T1000 (cell line): Measurements from ENCODE around the gene CSMD2.

Source experiments
- DNase-seq: peaks from one replicate; lab custom pipeline; 2025; ENCODE audit warnings: mixed read lengths; lab: John Stamatoyannopoulos, UW

CSMD2 gene

DNA sequence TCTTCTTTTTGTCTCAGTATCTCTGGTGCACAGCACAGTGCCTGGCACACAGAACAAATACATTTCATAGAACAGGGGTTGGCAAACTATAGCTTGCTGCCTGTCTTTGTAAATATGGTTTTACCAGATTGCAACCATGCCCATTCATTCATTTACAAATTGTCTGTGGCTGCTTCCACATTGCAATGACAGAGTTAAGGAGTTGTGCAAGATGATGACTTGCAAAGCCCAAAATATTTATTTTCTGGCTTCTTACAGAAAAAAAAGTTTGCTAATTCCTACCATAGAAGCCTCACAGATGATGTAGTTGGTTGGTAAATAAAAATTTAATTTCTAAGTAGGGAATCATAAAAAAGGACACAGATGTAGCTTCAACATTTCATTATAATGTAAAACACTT is 312.3 kb downstream of the CSMD2 start:
- DNase-seq: no peak

DNA sequence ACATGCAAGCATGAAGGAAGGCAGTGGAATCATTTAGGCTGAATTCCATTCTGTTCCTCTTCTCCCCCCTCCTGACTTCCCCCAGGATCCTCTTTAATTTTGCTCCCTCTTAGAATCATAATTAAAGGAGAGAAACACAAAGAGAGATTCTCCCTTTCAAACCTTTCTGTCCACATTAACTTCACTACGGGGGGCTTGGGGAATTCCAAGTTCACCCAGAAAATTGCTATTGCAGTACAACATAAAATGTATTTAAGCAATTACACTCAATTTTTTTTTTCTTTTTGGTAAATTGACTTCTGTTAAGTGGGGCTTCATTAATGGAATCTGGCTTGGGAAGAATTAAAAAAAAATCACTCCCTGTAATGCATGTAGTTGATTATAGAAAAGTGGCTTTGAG is 314.5 kb downstream of the CSMD2 start:
- no peak for DNase-seq

DNA sequence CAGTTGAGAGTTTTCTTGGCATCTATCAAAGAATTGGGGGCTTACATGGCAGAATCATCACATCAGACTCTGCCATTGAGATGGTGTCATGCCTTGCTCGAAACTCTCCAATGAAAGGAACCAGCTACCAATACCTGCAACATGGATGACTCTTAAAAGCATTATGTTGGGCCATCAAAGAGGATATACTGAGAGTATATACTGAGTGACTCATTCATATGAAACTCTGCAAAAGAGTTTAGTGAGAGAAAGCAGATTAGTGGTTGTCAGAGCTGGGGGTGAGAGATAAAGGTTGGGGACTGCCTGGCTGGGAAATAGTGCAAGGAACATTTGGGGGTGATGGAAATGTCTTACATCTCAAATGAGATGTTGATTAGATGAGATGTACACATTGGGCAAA is 315.8 kb downstream of the CSMD2 start:
- DNase-seq: no peak

DNA sequence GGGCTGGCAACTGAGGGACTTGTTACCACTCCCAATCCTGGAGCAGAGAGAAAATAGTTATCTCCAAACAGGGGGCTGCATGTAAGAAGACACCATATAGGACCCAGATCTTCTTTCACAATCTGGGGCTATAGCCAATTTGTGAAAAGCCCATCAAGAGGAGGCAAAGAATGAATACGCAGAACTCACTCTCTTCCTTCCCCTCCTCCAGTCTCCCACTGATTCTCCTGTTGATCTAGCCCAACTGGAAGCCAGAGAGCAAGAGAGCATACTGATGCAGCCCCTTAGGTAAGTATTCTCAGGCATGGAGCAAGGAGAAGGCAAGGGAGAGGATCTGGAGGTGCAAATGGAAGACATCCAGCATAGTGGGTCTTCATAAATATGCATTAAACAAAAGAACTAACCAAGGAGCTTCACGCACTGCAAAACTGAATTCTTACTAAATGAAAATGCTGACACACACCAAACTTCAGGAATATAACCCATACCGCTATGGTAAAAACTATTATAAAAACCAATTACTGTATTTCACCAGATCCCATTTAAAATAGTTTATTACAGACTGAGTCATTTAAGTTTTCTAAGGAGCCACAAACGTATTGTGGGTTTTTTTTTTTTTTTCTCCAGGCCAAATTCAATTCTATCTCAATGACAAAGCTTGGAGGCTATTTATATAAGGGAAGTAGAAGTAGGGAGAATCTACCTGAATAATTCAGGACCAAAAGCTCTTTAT is 316.7 kb downstream of the CSMD2 start:
- no peak for DNase-seq

DNA sequence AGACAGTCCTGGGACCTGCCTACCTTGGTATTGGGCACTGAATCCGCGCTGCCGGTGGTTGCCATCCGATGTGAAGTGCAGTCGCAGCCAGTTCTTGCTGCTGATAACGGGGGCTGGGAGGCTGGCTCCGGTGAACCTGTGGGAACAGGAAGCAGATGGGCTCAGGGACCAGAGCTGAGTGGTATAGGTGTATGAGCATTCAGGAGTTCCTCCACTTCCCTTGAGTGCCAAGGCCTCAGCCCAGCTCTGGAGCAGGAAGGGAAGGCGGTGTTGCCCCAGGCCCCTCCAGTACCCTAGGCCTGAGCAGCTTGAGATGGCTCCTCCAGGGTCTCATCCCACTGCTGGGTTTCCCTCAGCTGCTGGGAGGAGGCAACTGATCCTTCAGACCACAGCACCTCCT is 318.2 kb downstream of the CSMD2 start:
- no peak for DNase-seq

DNA sequence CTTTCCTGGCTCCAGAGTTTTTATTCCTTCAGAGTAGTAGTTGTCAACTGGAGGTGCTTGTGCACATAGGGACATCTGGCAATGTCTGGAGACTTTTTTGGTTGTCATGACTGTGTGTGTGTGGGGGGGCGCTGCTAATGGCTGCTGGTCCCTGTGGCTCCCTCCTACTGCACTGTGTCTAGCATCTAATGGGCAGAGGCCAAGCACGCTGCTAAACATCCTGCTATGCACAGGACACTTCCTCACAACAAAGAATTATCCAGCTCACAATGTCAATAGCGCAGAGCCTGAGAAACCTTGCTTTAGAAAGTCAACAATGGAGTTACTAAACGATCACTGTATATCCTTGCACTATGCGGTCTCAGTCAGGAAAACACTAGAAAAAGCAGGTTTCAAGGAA is 320.9 kb downstream of the CSMD2 start:
- no peak for DNase-seq

DNA sequence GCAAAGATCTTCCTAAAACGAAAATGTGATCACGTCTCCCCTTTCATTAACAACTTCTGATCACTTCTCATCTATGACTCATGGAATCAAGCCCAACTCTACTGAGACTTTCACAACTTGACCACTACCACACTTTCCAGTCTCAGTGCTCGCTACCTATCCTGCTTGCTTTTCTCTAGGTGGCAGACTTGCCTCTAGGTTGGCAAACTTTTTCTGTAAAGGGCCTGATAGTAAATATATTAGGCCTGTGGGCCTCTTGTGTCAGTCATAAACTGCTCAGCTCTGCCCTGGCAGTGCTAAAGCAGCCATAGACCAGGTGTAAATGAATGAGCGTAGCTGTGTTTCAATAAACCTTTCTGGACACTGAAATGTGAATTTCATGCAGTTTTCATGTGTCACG is 322.7 kb downstream of the CSMD2 start:
- DNase-seq: no peak

DNA sequence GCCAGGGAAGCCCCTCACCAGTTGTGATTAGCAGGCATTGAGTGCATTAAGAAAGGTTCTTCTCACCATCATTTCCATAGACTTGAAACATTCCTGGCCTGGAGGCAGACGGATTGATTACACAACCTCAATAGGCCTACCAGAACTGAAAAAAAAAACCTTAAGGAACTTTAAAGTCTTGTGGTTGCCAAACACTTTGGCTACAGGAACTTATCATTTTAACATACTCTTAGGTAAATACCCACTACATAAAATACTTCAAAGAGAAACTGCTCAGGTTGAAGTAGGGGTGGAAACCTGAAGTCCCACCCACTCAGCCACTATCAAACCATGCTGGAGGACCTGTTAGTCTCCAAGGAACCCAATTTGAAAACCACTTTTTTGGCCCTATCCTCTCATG is 323.5 kb downstream of the CSMD2 start:
- DNase-seq: no peak

DNA sequence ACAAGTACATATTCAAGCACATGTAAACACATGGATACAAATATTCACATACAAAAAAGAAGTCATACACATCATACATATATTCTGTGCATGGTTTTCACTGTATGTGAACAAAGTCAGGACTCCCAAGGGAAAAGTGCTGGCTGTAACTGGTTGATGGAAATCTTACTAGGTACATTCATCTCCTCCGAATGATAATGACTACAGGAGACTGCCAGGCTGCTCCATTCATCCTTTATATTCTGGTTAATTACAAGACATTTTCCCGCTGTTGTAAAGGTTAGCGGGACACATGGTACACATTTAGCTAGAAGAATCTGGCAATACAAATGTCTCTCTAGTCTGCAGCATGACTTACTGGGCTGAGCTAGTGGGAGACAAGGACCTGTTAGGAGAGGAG is 327.4 kb downstream of the CSMD2 start:
- no peak for DNase-seq

DNA sequence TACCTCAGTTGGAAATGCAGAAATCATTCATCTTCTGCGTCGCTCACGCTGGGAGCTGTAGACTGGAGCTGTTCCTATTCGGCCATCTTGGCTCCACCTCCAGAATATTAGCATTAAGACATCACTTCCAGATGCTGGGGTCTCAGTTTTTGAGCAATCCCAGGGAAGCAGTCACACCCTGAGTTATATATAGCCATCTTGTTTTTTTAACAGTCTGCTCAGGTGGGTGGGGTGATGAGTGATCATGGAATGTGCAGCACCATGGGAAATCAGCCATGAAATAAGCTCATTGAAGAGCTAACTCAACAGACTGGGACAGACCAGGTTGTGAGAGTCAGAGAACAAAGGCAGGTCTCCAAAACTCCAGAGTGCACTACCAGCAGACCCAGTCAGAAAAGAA is 328.1 kb downstream of the CSMD2 start:
- DNase-seq: no peak

DNA sequence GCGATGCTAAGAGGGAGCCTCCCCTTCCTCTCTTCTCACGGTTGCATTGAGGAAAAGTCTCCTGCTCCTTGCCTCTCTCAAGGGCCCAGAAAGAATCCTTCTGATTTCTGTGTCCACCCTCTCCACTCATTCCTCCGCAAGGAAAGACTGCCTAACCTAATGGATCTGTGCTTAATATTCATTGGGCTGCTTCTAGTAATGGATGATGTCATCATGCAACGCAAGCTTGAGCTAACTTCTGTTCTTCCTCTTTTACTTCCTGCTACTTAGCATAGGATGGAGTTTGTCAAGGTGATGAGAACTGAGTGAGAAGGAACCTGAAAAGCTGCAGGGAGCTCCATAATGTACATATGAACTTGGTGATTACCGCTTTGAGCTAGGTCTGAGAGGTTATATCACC is 336.4 kb downstream of the CSMD2 start:
- no peak for DNase-seq

DNA sequence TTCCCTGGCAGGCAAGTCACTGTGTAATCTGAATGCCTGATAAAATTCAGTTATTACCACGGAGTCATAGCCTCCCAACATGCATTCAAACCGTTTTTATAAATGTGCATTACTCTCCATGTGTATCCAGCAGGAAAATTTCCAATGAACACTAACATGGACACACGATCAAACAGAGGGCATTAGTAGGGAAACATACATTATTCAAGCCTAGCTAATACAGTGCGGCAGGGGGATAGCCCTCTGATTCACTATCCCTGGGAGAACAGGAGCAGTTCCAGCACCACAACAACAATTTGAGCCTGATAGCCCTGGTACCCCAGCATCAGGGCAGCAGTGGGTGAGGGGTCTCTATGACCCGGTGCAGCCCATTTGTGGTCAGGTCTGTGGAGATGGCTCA is 337.0 kb downstream of the CSMD2 start:
- no peak for DNase-seq

DNA sequence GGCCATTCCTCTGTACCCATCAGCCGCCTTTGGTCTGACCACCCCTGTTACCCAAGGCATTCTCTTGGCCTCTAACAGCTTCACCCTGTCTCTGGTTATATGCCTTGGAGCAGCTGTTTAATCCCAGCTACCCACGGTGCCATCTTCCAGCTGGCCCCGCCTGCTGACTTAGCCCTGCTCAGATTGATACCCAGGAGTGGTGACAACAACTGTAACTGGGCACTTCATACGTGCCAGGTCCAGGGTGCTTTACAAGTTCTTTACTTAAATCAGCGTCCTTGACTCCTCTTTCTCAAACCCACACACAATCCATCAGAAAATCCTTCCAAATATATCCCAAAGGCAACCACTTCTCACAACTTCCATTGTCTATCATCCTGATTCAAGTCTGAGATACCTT is 338.3 kb downstream of the CSMD2 start:
- DNase-seq: no peak

DNA sequence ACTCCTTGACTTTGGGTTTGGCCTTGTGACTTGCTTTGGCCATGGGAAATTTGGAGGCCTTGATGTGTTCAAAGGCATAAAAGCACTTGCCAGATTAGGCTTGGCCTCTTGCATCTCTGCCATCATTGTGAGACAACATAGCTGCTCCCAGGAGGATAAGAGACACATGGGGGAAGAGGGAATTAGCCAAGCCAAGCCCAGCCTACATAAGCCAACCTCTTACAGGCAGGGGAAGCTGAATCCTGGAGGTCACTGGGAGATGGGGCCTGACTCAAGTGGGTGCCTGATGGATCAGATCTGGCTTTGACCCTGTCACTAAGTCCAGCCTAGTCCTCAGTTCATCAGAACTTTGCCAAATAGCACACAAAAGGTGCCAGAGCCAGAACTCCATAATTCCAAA is 338.7 kb downstream of the CSMD2 start:
- no peak for DNase-seq

DNA sequence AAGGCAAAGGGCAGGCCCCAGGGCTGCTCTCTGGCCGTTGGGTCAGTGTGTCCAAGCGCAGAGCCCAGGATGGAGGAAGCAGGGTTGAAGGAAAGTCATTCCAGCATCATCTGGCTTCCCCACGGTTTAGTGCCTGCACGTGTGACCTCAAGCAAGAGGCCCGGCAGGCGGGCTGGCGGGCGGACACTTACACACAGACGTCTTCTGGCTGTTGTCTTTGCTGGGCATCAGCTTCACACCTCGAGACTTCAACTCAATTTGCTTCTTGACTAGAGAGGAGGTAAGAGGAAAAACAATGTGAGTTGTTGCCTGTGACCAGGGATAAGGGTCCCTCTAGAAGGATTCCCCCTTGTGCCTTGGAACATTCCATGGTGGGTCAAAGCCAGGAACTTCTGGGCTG is 339.5 kb downstream of the CSMD2 start:
- DNase-seq: no peak

DNA sequence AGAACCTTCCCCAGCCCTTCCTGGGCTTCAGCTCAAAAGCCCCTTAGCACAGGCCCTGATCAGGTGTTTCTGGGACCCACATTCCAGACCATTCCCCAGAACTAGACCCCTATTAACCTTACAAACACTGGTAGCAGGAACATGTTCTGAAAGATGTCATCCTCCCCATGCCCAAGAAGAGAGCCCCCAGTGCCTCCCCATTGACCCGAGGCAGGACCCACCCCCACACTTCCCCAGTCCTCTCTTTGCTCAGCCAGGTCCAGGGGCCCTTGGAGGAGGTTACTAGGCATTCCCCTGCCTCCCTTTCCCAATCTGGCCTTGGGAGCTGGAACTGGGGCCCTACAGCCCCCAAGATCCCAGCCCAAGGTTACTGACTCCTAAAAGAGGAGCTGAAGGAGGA is 340.1 kb downstream of the CSMD2 start:
- no peak for DNase-seq

DNA sequence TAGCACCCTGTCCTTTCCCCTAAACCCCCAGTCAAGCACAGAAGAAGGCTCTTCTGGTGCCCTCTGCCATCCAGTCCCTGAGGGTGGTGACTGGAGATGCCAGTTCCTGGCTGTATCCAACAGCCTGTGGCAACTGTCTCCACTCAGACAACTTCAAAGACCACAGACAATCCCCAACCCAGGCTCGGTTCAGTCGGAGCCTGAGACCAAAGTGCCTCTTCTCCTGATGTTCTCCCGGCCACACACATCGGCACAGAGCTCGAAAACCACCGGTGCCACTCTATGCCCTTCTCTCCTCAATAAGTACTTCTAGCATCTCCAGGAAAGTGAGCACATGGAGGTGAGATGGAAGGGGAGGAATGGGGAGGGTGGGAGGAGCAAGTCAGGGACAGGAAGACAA is 340.7 kb downstream of the CSMD2 start:
- DNase-seq: no peak

DNA sequence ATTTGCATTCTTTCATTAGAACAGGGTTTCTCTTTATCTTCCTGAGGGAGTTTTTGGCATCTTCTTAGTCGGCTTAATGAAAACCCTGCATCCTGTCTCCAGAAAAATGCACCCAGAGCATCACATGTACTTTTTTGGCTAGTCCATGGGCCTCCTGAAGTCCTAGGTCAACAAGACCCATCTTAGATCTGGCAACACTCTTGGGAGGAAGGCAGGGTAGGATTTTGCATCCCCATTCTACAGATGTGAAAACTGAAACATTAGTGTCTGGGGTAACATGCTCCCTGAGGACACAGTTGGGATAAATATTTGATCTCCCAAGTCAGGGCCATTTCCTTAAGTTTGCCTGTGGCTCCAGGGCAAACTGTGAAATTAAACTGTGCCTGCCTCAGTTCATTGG is 341.2 kb downstream of the CSMD2 start:
- no peak for DNase-seq

DNA sequence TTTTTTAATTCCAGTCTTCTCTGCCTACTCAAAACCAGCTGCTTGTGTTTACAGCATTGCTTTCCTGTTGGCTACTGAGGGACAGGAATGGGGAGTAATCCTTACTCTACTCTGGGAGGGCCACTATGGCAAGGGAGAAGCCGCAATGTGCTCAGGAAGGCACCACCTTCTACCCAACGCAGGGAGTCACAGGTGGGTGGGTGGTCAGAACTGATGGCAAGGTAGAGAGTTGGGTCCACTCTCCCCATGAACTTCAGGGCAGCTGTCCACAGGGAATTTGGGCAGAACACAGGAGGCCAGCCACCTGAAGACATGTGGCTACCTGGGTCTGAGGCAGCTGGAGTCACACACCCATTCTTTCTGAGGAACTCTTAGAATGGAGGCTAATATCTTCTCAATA is 341.6 kb downstream of the CSMD2 start:
- no peak for DNase-seq

DNA sequence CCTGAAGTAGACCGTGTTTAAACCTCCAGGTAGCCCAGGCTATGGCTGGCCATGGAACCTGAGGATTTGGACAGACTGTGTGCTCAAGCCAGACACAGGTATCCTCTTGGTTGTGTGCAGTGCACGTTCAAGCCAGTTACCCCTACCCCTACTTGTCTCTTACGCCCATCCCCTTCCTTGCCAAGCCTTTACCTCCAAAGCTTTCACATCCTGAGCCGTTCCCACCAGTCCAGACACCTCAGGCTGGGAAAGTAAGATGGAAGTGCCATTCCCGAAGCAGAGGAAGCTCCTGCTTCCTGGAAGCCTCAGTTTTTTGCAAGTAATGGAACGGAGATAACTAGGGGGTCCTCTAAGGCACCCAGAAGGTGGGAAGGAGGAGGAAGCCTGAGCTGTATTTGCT is 342.6 kb downstream of the CSMD2 start:
- no peak for DNase-seq

DNA sequence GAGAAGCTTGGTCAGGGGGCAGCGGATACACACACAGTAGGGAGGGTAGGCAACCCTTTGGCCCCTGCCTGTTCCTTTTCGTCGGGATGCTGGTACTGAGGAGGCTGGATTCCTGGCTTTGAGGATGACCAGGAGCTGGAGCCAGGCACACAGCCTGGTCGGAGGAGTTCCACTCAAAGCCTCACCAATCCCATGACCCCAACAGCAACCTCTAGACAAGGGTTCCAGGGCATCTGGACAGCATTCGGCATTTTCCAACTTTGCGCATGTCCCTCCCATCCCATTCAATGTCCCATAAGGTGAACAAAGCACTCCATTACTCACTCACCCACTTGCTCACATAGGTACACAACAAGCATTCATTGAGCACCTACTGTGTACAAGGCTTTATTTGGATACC is 343.7 kb downstream of the CSMD2 start:
- DNase-seq: no peak

DNA sequence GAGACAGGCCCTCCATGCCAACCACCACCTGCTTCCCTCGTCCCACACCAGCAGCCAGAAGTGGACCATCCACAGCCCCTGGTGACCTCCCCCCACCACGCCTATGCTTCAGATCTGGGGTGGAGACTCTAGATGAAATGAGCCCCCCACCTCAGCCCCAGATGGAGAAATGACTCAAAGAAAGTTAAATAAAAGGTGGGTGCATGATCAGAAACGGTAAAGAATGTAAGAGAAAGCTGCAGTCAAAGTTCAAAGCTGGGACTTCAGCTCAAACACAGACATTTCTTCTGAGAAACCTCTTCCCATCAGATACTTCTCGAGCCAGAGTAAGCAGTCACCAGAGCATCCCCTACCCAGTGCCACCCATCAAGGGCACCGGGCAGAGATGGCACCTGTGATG is 344.2 kb downstream of the CSMD2 start:
- no peak for DNase-seq

DNA sequence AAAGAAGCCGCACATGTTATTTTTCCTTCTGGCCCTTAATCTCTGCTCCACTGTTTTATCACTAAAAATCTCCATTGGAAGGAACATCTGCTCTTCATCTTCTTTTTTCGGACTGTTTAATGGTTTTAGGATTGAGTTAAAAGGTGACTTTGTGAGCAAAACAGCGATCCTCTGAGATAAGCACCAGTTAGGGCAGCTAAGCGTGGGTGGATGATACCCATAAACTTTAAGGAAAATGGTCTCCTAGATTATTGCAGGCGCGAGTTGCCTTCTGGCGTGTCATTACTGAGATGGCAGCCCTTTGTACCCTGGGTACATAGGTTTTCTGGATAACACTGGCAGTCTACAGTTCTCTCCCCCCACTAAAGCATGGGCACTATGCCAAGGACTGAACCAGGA is 345.1 kb downstream of the CSMD2 start:
- DNase-seq: no peak

DNA sequence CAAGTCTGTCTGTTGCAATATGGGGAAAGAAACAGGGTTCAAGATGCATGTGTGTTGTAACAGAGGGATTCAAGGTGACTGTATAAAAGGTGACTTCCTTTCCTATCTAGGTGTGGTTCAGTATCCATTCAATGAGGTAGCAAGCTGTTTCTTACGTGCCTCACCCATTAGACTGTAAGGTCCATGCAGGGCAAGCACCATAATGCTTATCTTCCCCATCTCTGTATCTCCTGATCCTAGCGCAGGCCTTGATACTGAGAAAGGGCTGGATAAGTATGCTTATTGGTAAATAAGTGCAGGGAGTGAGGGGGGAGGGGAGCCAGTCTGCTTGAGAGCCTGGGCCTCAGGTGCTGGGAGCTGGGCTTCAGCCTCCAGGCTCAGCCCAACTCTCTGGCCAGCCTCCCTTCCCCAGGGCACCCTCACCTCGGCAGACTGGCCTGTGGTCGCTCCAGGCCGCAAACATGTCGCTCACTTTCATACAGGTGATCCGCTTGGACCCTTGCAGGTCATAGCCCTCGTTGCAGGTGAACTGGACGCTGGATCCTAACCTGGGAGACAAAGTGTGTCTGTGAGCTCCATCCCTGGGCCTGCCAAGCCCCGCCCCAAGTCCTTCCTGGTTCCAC is 345.6 kb downstream of the CSMD2 start:
- no peak for DNase-seq
